Muscle layer of colon (tissue), 2 donors: ENCODE measurements around the gene STH.
"Not testable (repeated sequence)": the region's sequence is repeated elsewhere in the genome, so short reads cannot be mapped to it uniquely, and the experiment has no call there.

Experiments used
- H3K27ac ChIP-seq: one replicate; pipeline ENCODE4 v1.7.0; 2013; ENCODE audit warnings: low read depth, mild to moderate bottlenecking, low read length, moderate library complexity
- H3K27me3 ChIP-seq, 2 donors: one replicate each; pipeline ENCODE4 v1.7.0; 2013; ENCODE audit warnings: low read length in 2 of 2, mild to moderate bottlenecking in 2 of 2; ENCODE audit not compliant: insufficient read depth in 2 of 2, control insufficient read depth in 1 of 2
- H3K36me3 ChIP-seq: one replicate; pipeline ENCODE4 v1.7.0; 2013; ENCODE audit warnings: mild to moderate bottlenecking, low read length; ENCODE audit not compliant: insufficient read depth
- H3K4me1 ChIP-seq: one replicate; pipeline ENCODE4 v1.7.0; 2013; ENCODE audit warnings: mild to moderate bottlenecking, low read length; ENCODE audit not compliant: insufficient read depth
- H3K4me3 ChIP-seq, 2 donors: one replicate each; pipeline ENCODE4 v1.7.0; 2013; ENCODE audit warnings: low read length in 2 of 2, low read depth in 1 of 2, mild to moderate bottlenecking in 1 of 2, moderate library complexity in 1 of 2
- H3K9ac ChIP-seq: one replicate; pipeline ENCODE4 v1.7.0; 2013; ENCODE audit warnings: low read length
- H3K9me3 ChIP-seq: one replicate; pipeline ENCODE4 v1.7.0; 2013; ENCODE audit warnings: mild to moderate bottlenecking, low read length
- donor health status: abdominal sarcoma.
- donor health status: Adenocarcinoma of cecum.

The STH gene

GRCh38 chr17:45997624-45998023 lies 1.4 kb upstream of the STH start:
- H3K9me3 ChIP-seq = no peaks in the 10 kb centered on the region
- no peak overlapping the region for H3K9ac ChIP-seq
- no peak overlapping the region for H3K4me3 ChIP-seq
- H3K27ac ChIP-seq = no peak overlapping the region
- no peaks in the 10 kb centered on the region for H3K36me3 ChIP-seq
- no peaks in the 10 kb centered on the region for H3K4me1 ChIP-seq
- H3K27me3 ChIP-seq = no peaks in the 10 kb centered on the region

GRCh38 chr17:45999900-46000290 lies 845 bp downstream of the STH start:
- Histone ChIP-seq H3K9me3 (no peaks in the 10 kb centered on the region), H3K36me3 (no peaks in the 10 kb centered on the region), H3K27me3 (no peaks in the 10 kb centered on the region), H3K4me1 (peaks cover 11% of the 10 kb centered on the region), H3K27ac (no peak overlapping the region), H3K9ac (no peak overlapping the region), H3K4me3 (no peak overlapping the region)

GRCh38 chr17:46000292-46000691 lies 1.2 kb downstream of the STH start:
- Histone ChIP-seq H3K9ac (no peak overlapping the region), H3K27ac (no peak overlapping the region), H3K4me1 (peaks cover 11% of the 10 kb centered on the region), H3K36me3 (no peaks in the 10 kb centered on the region), H3K4me3 (no peak overlapping the region), H3K27me3 (no peaks in the 10 kb centered on the region), H3K9me3 (no peaks in the 10 kb centered on the region)

- no peaks in the 10 kb centered on the region for H3K36me3 ChIP-seq
- H3K4me1 ChIP-seq = peaks cover 11% of the 10 kb centered on the region
- H3K27me3 ChIP-seq = no peaks in the 10 kb centered on the region
- H3K9me3 ChIP-seq = no peaks in the 10 kb centered on the region
- no peak overlapping the region for H3K27ac ChIP-seq
- no peak overlapping the region for H3K4me3 ChIP-seq
- H3K9ac ChIP-seq = no peak overlapping the region
These were observed 1.7 kb downstream of the STH start for GRCh38 chr17:46000757-46001156.

- Histone ChIP-seq H3K4me3 (no peak overlapping the region), H3K9me3 (no peaks in the 10 kb centered on the region), H3K36me3 (no peaks in the 10 kb centered on the region), H3K4me1 (peaks cover 11% of the 10 kb centered on the region), H3K27me3 (no peaks in the 10 kb centered on the region), H3K27ac (no peak overlapping the region), H3K9ac (no peak overlapping the region)
These were observed 2.6 kb downstream of the STH start for GRCh38 chr17:46001390-46002310.

- H3K4me3 ChIP-seq = no peak overlapping the region
- H3K9ac ChIP-seq = no peak overlapping the region
- no peak overlapping the region for H3K27ac ChIP-seq
- H3K36me3 ChIP-seq = no peaks in the 10 kb centered on the region
- H3K27me3 ChIP-seq = no peaks in the 10 kb centered on the region
- no peaks in the 10 kb centered on the region for H3K9me3 ChIP-seq
- H3K4me1 ChIP-seq = peaks cover 11% of the 10 kb centered on the region
These were observed 3.4 kb downstream of the STH start for GRCh38 chr17:46002311-46002972.

GRCh38 chr17:46002973-46003316 lies 3.9 kb downstream of the STH start:
- Histone ChIP-seq H3K4me1 (peaks cover 11% of the 10 kb centered on the region), H3K4me3 (no peak overlapping the region), H3K27ac (no peak overlapping the region), H3K9ac (no peak overlapping the region), H3K9me3 (no peaks in the 10 kb centered on the region), H3K36me3 (no peaks in the 10 kb centered on the region), H3K27me3 (no peaks in the 10 kb centered on the region)

GRCh38 chr17:46003907-46004748 lies 5.1 kb downstream of the STH start:
- Histone ChIP-seq H3K27ac (no peak overlapping the region), H3K4me3 (no peak overlapping the region)

GRCh38 chr17:46006082-46006481 lies 7.0 kb downstream of the STH start:
- H3K27me3 ChIP-seq, H3K9me3 ChIP-seq, H3K9ac ChIP-seq, H3K36me3 ChIP-seq, H3K4me3 ChIP-seq, H3K27ac ChIP-seq: not testable (repeated sequence)
- peaks cover 11% of the 10 kb centered on the region for H3K4me1 ChIP-seq

More at GRCh38 chr17:46003907-46004748, 5.1 kb downstream of the STH start:
- no peaks in the 10 kb centered on the region for H3K36me3 ChIP-seq
- H3K4me1 ChIP-seq = peaks cover 11% of the 10 kb centered on the region
- no peaks in the 10 kb centered on the region for H3K27me3 ChIP-seq
- no peak overlapping the region for H3K9ac ChIP-seq
- no peaks in the 10 kb centered on the region for H3K9me3 ChIP-seq

- no peaks in the 10 kb centered on the region for H3K9me3 ChIP-seq
- H3K27ac ChIP-seq = no peak overlapping the region
- H3K27me3 ChIP-seq = no peaks in the 10 kb centered on the region
- no peaks in the 10 kb centered on the region for H3K36me3 ChIP-seq
- H3K9ac ChIP-seq = no peak overlapping the region
- no peak overlapping the region for H3K4me3 ChIP-seq
- peaks cover 11% of the 10 kb centered on the region for H3K4me1 ChIP-seq
These were observed 8.5 kb downstream of the STH start for GRCh38 chr17:46007461-46007965.

- Histone ChIP-seq H3K4me3 (no peak overlapping the region), H3K27me3 (no peaks in the 10 kb centered on the region), H3K36me3 (no peaks in the 10 kb centered on the region), H3K9ac (no peak overlapping the region), H3K4me1 (peaks cover 9% of the 10 kb centered on the region), H3K27ac (no peak overlapping the region), H3K9me3 (no peaks in the 10 kb centered on the region)
These were observed 9.5 kb downstream of the STH start for GRCh38 chr17:46008591-46008990.
